GM23338 (cell line): ENCODE data around the gene VPS72. TPM values are rescaled to one million over a fixed set of nuclear protein-coding genes. Genes with fewer than 3 reads are reported as not detected.

ENCODE experiments used
- CREB1 ChIP-seq: fragments of 250-450 bp; sonication (Bioruptor Pico); IDR thresholded peaks from 2 replicates; pipeline ENCODE4 v1.5.0; 2020; ENCODE audit warnings: low read depth, mild to moderate bottlenecking, moderate library complexity
- CTCF ChIP-seq, 2 experiments: fragments of 200-600 bp in 1 of 2; sonication (generic) in 1 of 2; conservative IDR thresholded peaks; 2 replicates each; pipeline versions ENCODE4 v1.5.1 to v1.6.1; 2016 to 2017; ENCODE audit warnings: antibody characterized with exemption in 2 of 2, low read depth in 2 of 2, mild to moderate bottlenecking in 2 of 2, moderate library complexity in 1 of 2
- ZNF462 ChIP-seq: fragments of 250-450 bp; sonication (Bioruptor Pico); IDR thresholded peaks from 2 replicates; pipeline ENCODE4 v1.5.0; 2020; ENCODE audit warnings: mild to moderate bottlenecking, moderate library complexity
- polyA plus RNA-seq: library from polyadenylated mRNA; unstranded; fragments of >200 nt; fragmentation: Nextera tagmentation; extraction: Ambion mirVana; gene quantifications from 2 replicates; pipeline ENCODE4 v1.2.1, GENCODE V29; 2016
- total RNA-seq: library from RNA; depleted of rRNA; stranded (reverse); fragments of >200 nt; shearing (Covaris generic); gene quantifications from 2 replicates; pipeline ENCODE4 v1.2.3, GENCODE V29; 2014; rRNA removed

Gene VPS72
- total and polyA plus RNA-seq, 2 experiments from 2014 or later: 60.2 to 90.3 TPM

- no peak for TF ChIP-seq ZNF462 (CRISPR knock-in tag)
- TF ChIP-seq CTCF (conservative IDR thresholded peaks at IDR 0.05; ENCODE audit: low read depth in 2 of 2): no peak
- TF ChIP-seq CREB1 (CRISPR knock-in tag): no peak
Measured at GRCh38 chr1:151128800-151129199, 61.2 kb downstream of the VPS72 start (continued).

Other genes starting within 250 kb of the VPS72 start
- gene CERS2, start 215.4 kb downstream of the VPS72 start, total RNA-seq: 120 and 122 TPM in 2 replicates
- gene CERS2, start 215.4 kb downstream of the VPS72 start, polyA plus RNA-seq: 75.1 and 83.3 TPM in 2 replicates
- gene ANXA9, start 207.9 kb downstream of the VPS72 start, total RNA-seq: 1.7 and 2.2 TPM in 2 replicates
- gene ANXA9, start 207.9 kb downstream of the VPS72 start, polyA plus RNA-seq: 1.0 and 1.4 TPM in 2 replicates
- 9.7 and 10.3 TPM in 2 replicates for gene MINDY1, start 183.3 kb downstream of the VPS72 start, total RNA-seq
- 4.2 and 4.5 TPM in 2 replicates for gene MINDY1, start 183.3 kb downstream of the VPS72 start, polyA plus RNA-seq
- 23.7 and 33.2 TPM in 2 replicates for gene PRUNE1, start 181.7 kb downstream of the VPS72 start, total RNA-seq
- 14.7 and 16.7 TPM in 2 replicates for gene PRUNE1, start 181.7 kb downstream of the VPS72 start, polyA plus RNA-seq
- gene BNIPL, start 153.6 kb downstream of the VPS72 start, total RNA-seq: 1.2 and 2.4 TPM in 2 replicates
- gene BNIPL, start 153.6 kb downstream of the VPS72 start, polyA plus RNA-seq: 0.59 and 0.91 TPM in 2 replicates
- gene C1orf56, start 142.4 kb downstream of the VPS72 start, total RNA-seq: 1.6 and 3.9 TPM in 2 replicates
- 26.3 and 27.8 TPM in 2 replicates for gene C1orf56, start 142.4 kb downstream of the VPS72 start, polyA plus RNA-seq
- gene CDC42SE1, start 130.6 kb downstream of the VPS72 start, total RNA-seq: 44.9 and 49.1 TPM in 2 replicates
- gene CDC42SE1, start 130.6 kb downstream of the VPS72 start, polyA plus RNA-seq: 18.3 and 18.4 TPM in 2 replicates
- 10.6 and 11.3 TPM in 2 replicates for gene MLLT11, start 129.8 kb downstream of the VPS72 start, total RNA-seq
- 19.7 and 22.6 TPM in 2 replicates for gene MLLT11, start 129.8 kb downstream of the VPS72 start, polyA plus RNA-seq
- 2.6 and 2.8 TPM in 2 replicates for gene GABPB2, start 119.4 kb downstream of the VPS72 start, total RNA-seq
- 0.82 and 1.1 TPM in 2 replicates for gene GABPB2, start 119.4 kb downstream of the VPS72 start, polyA plus RNA-seq
- gene SEMA6C, start 43.6 kb downstream of the VPS72 start, total RNA-seq: 12.3 and 24.4 TPM in 2 replicates
- gene SEMA6C, start 43.6 kb downstream of the VPS72 start, polyA plus RNA-seq: 6.2 and 8.5 TPM in 2 replicates
- not detected in 2 replicates for gene TNFAIP8L2, start 33.5 kb downstream of the VPS72 start, total RNA-seq
- gene TNFAIP8L2, start 33.5 kb downstream of the VPS72 start, polyA plus RNA-seq: 0.40 and 0.49 TPM in 2 replicates
- 5.7 and 6.4 TPM in 2 replicates for gene LYSMD1, start 24.3 kb downstream of the VPS72 start, total RNA-seq
- 3.6 and 4.0 TPM in 2 replicates for gene LYSMD1, start 24.3 kb downstream of the VPS72 start, polyA plus RNA-seq
- 26.3 and 27.1 TPM in 2 replicates for gene SCNM1, start 24.1 kb downstream of the VPS72 start, total RNA-seq
- 88.9 and 92.3 TPM in 2 replicates for gene SCNM1, start 24.1 kb downstream of the VPS72 start, polyA plus RNA-seq
- 1.3 TPM in 1 of 2 replicates, not detected in the other for gene TMOD4, start 14.2 kb downstream of the VPS72 start, total RNA-seq
- not detected in 2 replicates for gene TMOD4, start 14.2 kb downstream of the VPS72 start, polyA plus RNA-seq
- 61.4 and 63.3 TPM in 2 replicates for gene PIP5K1A, start 8.4 kb upstream of the VPS72 start, total RNA-seq
- 23.2 and 31.4 TPM in 2 replicates for gene PIP5K1A, start 8.4 kb upstream of the VPS72 start, polyA plus RNA-seq
- gene PSMD4, start 64.5 kb upstream of the VPS72 start, total RNA-seq: 165 and 171 TPM in 2 replicates
- gene PSMD4, start 64.5 kb upstream of the VPS72 start, polyA plus RNA-seq: 235 and 263 TPM in 2 replicates
- gene ZNF687, start 92.1 kb upstream of the VPS72 start, total RNA-seq: 63.1 and 63.9 TPM in 2 replicates
- gene ZNF687, start 92.1 kb upstream of the VPS72 start, polyA plus RNA-seq: 7.7 and 8.2 TPM in 2 replicates
- gene PI4KB, start 137.2 kb upstream of the VPS72 start, total RNA-seq: 19.1 and 25.5 TPM in 2 replicates
- 12.3 and 15.3 TPM in 2 replicates for gene PI4KB, start 137.2 kb upstream of the VPS72 start, polyA plus RNA-seq
- gene RFX5, start 157.1 kb upstream of the VPS72 start, total RNA-seq: 44.5 and 48.5 TPM in 2 replicates
- gene RFX5, start 157.1 kb upstream of the VPS72 start, polyA plus RNA-seq: 13.0 and 13.3 TPM in 2 replicates
- 13.4 and 14.5 TPM in 2 replicates for gene SELENBP1, start 182.5 kb upstream of the VPS72 start, total RNA-seq
- 10.7 and 12.3 TPM in 2 replicates for gene SELENBP1, start 182.5 kb upstream of the VPS72 start, polyA plus RNA-seq
- gene PSMB4, start 209.4 kb upstream of the VPS72 start, total RNA-seq: 348 and 352 TPM in 2 replicates
- gene PSMB4, start 209.4 kb upstream of the VPS72 start, polyA plus RNA-seq: 417 and 443 TPM in 2 replicates